T-helper 1 cell (primary cell): Measurements from ENCODE around the gene PRR14.

ENCODE experiments used
- DNase-seq, 5 donors: peaks; one replicate each; pipeline ENCODE4 v3.0.0-alpha.2; 2012 to 2020
- total RNA-seq, 4 donors: gene quantifications; one replicate each; lab custom pipeline; 2026; lab: John Stamatoyannopoulos, UW

Gene PRR14
- total RNA-seq, result 28.6 to 43.0 (median 32.8) reads per million in 4 donors

- peak; percentile 96 to 100 (median 98) for DNase-seq
Observed at GRCh38 chr16:30650369-30651123, at the start of gene PRR14. TSS of gene PRR14 (plus strand) at chr16:30650960. CDS start at chr16:30651646, 686 bp downstream.

- DNase-seq, result no peak
Observed at GRCh38 chr16:30601966-30602365, 48.8 kb upstream of the PRR14 start.

DNA sequence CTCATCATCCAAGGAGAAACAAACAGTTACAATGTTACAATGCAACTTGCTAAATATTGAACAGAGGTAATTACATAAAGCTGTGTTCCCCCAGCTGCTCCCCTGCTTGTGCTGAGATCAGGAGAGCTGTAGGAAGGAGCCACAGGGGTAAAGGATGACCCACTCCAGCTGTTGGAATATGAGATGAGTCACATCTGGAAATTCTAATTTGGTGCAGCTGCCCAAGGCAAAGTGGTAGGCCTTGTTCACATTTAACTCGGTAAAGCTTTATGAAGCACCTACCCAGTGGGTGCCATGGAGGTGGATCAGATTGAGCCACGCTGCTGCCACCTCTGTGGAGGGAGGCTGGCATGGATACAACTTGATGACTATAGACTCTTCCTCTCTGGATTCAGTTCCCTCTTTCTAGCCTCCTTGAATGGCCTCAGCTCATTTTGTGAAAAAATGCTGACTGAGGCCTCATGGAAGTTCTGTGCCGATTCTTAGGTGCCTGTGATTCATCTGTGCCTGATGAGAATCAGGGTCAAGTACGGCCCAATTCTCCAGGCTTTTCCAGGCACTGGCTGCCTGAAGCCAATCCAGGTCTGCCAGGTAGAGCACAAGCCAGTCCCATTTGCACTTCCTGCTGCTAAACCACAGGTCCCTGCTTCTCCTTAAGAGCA is 48.0 kb upstream of the PRR14 start:
- DNase-seq, result no peak

DNA sequence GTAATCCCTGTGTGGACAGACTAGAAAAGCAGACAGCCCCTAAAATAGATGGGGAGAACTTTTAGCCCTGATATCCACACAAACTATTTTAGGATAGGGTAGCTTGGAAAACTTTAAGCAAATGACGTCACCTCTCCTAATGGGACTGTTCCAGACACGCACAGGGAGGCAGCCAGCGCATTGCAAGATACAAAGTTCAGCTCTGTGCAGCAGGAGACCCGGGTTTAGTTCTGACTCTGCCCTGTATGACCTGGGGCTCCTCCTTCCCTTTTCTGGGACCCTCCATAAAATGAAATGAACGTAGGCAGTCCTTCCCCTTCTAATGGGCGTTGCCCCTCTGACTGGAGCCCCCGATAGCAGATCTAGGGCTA is 46.8 kb upstream of the PRR14 start:
- no peak for DNase-seq

- DNase-seq, result no peak
Observed at GRCh38 chr16:30604316-30604947, 46.3 kb upstream of the PRR14 start.

- no peak for DNase-seq
Observed at GRCh38 chr16:30605158-30605557, 45.6 kb upstream of the PRR14 start.

DNA sequence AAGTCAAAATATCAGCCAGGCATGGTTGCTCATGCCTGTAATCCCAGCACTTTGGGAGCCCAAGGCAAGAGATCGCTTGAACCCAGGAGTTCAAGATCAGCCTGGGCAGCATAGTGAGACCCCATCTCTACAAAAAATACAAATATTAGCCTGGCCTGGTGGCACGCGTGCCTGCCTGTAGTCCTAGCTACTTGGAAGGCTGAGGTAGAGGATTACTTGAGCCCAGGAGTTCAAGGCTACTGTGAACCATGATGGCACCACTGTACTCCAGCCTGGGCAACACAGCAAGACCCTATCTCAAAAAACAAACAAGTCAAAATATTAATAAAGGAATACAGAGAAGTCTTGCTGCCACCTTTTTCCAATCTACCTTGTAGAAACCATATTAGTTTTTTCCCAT is 44.8 kb upstream of the PRR14 start:
- DNase-seq, result no peak

GRCh38 chr16:30609002-30609925 is 41.5 kb upstream of the PRR14 start:
- DNase-seq, result peak in 3 of 5 donors; percentile 10 to 50 (median 18)

GRCh38 chr16:30609926-30610839 is 40.6 kb upstream of the PRR14 start, which contains the start of gene ZNF689:
TSS of gene ZNF689 (minus strand) at chr16:30610389. CDS start at chr16:30610041, 348 bp downstream.
- peak; percentile 85 to 95 (median 90) for DNase-seq

DNA sequence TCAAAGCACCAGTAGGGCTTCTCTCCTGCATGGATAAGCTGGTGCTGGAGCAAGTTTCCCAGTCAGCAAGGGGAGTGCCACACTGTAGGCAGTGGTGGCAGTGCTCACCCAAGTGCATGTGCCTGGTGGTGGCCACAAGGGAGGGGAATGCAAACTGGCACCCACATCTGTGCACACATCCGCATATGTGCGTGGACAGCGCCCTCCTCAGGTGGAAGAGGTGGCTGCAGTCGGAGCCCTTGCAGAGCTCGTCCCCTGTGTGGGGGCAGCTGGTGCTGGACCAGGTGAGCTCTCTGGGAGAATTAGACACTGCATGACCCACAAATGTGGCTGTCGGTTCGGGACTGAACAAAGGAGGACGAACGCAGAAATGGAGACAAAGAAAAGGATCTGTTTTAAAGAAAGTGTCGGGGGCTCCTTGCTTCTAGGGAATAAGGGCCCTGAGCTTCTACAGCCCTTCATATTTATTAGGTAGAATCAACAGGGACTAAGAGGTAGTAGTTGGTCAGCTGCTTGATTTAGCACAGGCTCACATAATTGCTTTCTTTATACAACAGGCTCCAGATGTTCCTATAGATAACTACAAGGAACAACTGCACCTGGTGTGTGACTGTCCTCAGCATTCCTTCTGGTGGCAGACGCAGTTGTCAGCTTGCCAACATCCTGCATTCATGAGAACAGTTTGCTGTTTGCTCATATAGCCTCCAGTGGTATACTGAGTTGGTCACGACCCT is 35.2 kb upstream of the PRR14 start:
- DNase-seq, result peak; percentile 40 to 81 (median 53)

DNA sequence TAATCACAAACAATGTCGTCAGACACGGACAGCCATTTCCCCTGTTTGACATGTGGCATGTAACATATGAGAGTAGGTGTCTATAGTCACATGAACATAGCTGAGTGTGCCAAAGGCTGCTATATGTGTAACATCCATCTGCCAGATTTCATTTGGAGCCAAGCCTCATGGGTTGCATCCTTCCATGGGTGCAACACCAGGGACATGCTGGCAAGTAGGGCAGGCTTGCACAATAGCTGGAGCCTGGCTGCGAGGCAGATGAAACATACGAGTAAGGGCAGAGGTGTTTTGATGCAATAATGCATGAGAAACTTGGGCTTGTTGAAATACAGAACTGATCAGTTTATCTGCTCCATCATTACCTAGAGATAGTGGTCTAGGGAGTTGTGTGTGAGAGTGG is 31.6 kb upstream of the PRR14 start:
- no peak for DNase-seq

DNA sequence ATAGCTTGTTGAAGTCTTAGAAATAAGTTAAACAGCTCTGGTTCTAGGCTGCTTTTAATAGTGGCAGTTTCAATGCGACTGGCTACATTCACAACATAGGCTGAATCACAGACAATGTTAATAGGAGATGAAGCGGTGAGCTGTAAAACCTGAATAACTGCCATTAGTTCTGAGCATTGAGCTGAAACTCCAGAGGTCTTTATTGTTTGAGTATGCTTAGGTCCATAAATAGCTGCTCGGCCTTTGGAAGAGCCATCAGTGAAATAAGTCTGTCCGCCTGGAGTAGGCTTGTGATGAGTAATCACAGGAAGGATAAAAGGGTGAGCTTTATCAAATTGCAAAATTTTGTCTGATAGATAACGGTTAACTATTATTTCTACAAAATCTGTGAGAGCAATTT is 31.1 kb upstream of the PRR14 start:
- no peak for DNase-seq

GRCh38 chr16:30620169-30620568 is 30.6 kb upstream of the PRR14 start:
- no peak for DNase-seq

DNA sequence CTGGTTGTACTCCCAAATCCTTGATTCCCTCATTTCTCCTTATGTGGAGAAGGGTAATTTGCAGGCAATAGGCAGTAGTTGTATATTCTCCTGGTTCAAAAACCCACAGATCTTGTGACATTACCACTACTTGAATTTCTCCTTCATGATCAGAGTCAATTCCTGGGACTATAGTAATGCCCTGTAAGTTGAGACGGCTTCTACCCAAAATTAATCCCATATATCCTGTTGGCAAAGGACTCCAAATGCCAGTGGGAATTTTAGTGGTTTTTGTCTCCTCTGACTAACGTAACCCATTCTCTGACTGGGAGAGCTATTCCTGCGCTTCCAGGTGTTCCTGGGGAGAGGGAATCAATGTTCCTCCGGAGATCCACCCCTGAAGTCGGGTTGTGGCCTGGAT is 29.0 kb upstream of the PRR14 start:
- DNase-seq, result no peak

DNA sequence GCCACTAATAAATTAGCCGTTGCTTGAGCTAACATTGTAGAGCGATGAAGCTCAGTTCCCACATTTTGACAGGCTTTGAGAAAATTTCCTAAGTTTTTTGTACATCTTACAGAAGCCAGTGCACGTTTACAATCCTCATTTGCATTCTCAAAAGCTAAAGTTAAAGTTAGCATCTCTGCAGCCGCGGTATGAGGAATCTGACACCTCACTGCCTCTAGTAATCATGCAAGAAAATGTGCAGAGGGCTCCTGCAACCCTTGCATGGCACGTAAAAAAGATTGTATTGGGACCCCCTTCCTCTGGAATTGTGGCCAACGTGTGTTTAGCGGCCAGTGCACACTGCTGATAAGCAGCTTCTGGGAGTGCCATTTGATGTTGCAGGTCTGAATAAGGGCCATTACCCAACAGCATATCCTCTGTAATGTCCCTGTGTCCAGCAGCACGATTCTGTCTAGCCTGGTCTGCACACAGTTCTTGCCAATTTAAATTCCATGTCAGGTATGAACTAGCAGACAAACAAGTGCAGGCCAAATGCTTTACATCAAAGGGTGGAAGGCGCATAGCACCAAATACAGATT is 28.2 kb upstream of the PRR14 start:
- no peak for DNase-seq

GRCh38 chr16:30623536-30624283 is 27.1 kb upstream of the PRR14 start:
- no peak for DNase-seq

DNA sequence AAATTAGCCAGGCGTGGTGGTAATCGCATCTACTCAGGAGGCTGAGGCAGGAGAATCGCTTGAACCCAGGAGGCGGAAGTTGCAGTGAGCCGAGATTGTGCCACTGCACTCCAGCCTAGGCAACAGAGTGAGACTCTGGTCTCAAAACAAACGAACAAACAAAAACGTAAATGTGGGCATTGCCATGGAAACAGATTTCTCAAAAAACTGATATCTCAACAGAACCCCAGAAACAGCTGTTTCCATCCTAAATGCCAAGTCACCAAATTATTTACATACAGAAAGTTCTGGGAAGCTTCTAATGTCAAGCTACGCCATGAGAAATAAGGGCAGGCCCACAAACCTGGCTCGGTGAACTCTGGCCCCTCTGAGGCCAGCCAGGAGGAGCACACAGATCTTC is 24.5 kb upstream of the PRR14 start:
- DNase-seq, result no peak

DNA sequence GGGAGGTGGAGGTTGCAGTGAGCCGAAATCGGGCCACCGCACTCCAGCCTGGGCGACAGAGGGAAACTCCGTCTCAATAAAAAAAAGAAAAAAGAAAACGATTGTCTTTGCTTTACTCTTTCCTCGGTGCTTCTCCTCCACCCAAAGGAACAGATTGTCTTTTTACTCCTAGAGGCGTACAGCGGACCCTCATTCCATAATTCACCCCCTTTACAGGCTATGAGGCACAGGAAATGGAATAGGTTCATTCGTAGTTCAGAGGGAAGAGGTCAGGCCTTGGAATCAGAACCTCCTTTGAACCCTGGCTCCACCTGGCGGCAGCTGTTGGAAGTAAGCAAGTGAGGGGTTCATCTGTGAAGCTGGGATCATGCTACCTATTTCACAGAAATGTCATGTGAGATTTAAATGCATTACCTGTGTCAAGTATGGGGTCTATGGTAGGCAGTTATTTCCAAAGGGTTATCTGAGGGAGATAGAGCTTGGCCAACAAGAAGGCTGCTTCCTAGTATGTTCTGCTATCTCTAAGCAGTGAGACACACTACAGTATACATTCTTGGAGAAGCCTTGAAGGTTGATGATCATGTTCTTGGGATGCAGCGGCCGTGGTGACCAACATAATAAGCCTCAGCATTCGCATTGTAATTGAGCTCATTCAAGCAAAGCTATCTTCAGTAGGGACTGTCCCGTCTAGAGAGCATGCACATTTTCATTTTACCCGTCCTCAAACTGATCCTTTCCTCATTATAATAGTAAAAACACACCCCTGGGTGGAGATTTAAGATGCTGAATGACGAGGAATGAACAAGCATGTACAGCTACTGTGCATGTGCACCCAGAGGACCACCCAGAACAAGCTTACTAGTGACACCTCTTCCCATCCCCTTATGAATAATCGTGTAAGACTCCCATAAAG is 21.9 kb upstream of the PRR14 start:
- DNase-seq, result peak; percentile 56 to 86 (median 74)
